ENCODE results near the gene MAPK1IP1L. TPM values are rescaled to one million over a fixed set of nuclear protein-coding genes. Genes with fewer than 3 reads are reported as not detected.
A peak's percentile ranks its signal among the peaks of the same experiment; 100 is the strongest.
"Not testable (repeated sequence)": the region's sequence is repeated elsewhere in the genome, so short reads cannot be mapped to it uniquely, and the experiment has no call there.

The MAPK1IP1L gene
- polyA plus RNA-seq, 3 donors: 105 to 124 (median 106) TPM

DNA sequence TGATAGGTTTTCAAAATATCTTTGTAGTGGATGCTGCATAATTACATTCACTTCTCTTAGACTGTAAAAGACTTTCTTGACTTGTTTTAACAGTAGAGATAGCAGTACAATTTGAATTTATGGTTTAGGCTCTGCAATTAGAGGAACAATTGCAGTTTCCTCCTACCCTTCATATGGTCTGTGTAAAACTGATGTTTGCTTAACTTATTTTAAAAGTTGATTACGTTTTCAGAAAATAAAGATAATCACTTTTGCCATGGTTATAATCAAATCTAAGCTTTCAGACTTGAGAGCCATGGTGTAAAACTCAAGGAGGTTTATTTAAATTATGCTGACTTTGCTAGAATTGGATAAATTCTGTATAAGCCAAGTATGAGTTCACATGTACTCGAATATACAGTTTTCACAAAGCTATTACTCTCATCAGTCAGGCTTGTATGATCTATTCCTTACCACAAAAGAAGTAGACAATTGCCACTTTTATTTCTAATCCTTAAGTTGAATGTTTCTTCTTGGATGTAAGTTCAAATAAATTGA is 2.5 kb upstream of the MAPK1IP1L start:
- no peak for DNase-seq (ENCODE audit: extremely low read depth in 1 of 11, low read depth in 9 of 11, low spot score in 4 of 11)

GRCh38 chr14:55051165-55051422 is 353 bp upstream of the MAPK1IP1L start:
- DNase-seq (ENCODE audit: extremely low read depth in 1 of 11, low read depth in 9 of 11, low spot score in 4 of 11): no peak

- DNase-seq (ENCODE audit: extremely low read depth in 1 of 11, low read depth in 9 of 11, low spot score in 4 of 11): peak in 1 of 11 donors; percentile 14
Measured at GRCh38 chr14:55052269-55052930, 953 bp downstream of the MAPK1IP1L start.

- no peak for DNase-seq (ENCODE audit: extremely low read depth in 1 of 11, low read depth in 9 of 11, low spot score in 4 of 11)
Measured at GRCh38 chr14:55053018-55053417, 1.6 kb downstream of the MAPK1IP1L start.

GRCh38 chr14:55053500-55053899 is 2.1 kb downstream of the MAPK1IP1L start:
- DNase-seq (ENCODE audit: extremely low read depth in 1 of 11, low read depth in 9 of 11, low spot score in 4 of 11): no peak

DNA sequence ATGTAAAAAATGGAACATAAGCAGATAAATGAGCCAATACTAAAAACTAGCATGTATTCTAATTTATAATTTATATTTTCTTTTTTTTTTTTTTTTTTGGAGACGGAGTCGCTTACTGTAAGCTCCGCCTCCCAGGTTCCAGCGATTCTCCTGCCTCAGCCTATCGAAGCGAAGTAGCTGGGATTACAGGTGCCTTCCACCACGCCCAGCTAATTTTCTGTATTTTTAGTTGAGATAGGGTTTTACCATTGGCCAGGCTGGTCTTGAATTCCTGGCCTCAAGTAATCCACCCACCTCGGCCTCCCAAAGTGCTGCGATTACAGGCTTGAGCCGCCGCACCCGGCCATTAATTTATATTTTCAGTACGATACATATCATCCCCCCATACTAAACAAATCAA is 2.7 kb downstream of the MAPK1IP1L start:
- DNase-seq (ENCODE audit: extremely low read depth in 1 of 11, low read depth in 9 of 11, low spot score in 4 of 11): no peak

GRCh38 chr14:55057919-55058318 is 6.5 kb downstream of the MAPK1IP1L start:
- no peak for DNase-seq (ENCODE audit: extremely low read depth in 1 of 11, low read depth in 9 of 11, low spot score in 4 of 11)

DNA sequence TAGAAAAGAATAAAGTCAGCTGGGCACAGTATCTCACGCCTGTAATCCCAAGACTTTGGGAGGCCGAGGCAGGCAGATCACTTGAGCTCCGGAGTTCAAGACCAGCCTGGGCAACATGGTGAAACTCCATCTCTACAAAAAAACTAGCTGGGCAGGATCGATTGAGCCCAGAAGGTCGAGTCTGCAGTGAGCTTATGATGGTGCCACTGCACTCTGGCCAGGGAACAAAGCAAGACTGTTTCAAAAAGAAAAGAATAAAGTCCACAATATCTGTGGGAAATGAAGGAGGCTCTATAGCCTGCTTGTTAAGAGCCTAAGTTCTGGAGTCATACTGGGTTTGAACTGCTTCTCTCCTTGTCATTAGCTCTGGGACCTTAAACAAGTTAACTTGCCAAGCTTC is 7.9 kb downstream of the MAPK1IP1L start:
- no peak for DNase-seq (ENCODE audit: extremely low read depth in 1 of 11, low read depth in 9 of 11, low spot score in 4 of 11)

DNA sequence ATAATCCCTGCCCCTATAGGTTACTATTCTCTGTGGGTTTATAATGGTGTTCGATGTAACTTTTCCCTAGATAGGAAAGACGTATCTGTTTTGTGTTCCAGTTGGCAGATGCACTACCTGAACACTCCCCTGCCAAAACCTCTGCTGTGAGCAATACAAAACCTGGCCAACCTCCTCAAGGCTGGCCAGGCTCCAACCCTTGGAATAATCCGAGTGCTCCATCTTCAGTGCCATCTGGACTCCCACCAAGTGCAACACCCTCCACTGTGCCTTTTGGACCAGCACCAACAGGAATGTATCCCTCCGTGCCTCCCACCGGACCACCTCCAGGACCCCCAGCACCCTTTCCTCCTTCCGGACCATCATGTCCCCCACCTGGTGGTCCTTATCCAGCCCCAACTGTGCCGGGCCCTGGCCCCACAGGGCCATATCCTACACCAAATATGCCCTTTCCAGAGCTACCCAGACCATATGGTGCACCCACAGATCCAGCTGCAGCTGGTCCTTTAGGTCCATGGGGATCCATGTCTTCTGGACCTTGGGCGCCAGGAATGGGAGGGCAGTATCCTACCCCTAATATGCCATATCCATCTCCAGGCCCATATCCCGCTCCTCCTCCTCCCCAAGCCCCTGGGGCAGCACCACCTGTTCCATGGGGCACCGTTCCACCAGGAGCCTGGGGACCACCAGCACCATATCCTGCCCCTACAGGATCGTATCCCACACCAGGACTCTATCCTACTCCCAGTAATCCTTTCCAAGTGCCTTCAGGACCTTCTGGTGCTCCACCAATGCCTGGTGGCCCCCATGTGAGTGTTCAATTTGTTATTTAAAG is 11.3 kb downstream of the MAPK1IP1L start:
- DNase-seq (ENCODE audit: extremely low read depth in 1 of 11, low read depth in 9 of 11, low spot score in 4 of 11): no peak

DNA sequence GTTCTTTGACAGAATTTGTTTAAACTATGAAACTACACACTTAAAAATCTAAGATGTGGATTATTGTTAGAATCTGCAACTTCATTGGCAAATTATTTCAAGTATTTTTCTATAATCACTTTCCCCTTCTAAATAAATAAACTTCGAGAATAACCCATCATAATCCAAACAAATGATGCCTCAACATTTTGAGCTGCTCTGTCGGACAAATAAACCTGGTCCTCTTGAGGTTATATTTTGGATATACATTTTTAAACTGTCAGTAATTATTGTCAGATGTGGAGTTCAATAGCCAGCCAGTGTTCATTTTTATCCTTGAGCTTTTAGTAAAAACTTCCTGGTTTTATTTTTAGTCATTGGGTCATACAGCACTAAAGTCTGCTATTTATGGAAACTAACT is 13.4 kb downstream of the MAPK1IP1L start:
- DNase-seq (ENCODE audit: extremely low read depth in 1 of 11, low read depth in 9 of 11, low spot score in 4 of 11): not testable (repeated sequence)

DNA sequence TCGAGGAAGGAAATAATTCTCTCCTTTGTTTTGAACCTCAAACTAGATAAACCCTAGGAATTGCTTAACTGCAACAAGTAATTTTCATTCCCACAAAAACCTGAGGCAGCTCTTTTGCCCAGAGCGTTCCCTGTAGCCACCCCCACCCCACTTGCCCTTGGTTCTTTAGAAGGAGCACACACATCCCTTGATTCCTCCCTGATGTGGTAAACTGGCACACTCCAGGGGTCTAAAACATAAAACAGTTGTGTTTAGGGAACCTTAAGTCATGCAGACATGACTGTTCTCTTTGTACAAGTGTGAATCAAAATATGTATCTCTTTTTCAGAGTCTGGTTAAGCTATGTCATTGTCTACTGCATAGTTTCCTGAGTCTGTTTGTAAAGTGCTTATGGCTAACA is 14.0 kb downstream of the MAPK1IP1L start:
- DNase-seq (ENCODE audit: extremely low read depth in 1 of 11, low read depth in 9 of 11, low spot score in 4 of 11): no peak

DNA sequence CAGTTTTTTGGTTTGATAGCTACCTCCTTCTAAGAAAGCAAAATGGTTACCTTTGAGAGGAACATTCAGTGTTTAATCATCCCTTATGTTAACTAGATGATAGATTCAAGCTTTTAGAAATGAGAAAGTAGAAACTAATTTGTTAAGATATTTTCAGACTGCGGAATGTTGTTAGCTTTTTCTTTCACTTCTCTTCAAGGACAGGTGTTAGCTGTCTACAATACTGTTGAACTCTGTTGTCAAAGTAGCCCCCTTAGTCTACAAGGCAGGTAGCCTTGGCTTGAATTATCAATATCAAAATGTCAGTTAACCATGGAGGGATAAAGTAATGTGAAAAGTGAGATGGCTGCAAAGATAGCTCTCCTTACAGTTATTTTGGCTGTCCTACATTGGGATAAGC is 14.8 kb downstream of the MAPK1IP1L start:
- no peak for DNase-seq (ENCODE audit: extremely low read depth in 1 of 11, low read depth in 9 of 11, low spot score in 4 of 11)

- DNase-seq (ENCODE audit: extremely low read depth in 1 of 11, low read depth in 9 of 11, low spot score in 4 of 11): no peak
Measured at GRCh38 chr14:55070981-55071411, 19.5 kb downstream of the MAPK1IP1L start.

- DNase-seq (ENCODE audit: extremely low read depth in 1 of 11, low read depth in 9 of 11, low spot score in 4 of 11): peak in 2 of 11 donors; percentile 21 to 40
Measured at GRCh38 chr14:55071870-55072640, 20.6 kb downstream of the MAPK1IP1L start.

DNA sequence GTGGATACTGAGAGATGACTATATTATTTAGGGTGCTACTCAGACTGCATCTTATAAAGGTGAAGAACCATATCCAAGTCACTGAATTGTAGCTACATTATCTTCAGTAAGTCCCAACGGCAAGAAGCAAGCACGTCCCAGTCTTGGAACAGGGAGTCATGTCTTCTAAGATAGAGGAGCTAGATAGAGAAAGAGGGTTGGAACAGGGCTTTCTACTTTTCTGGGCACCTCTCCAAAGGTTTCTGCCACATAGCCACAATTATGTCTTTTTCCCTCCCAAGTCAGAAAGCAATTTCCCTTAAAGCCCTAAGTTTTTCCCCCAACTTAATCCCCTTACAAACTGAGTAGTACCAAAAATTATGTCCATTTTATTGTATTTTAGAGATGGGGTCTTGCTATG is 22.4 kb downstream of the MAPK1IP1L start:
- DNase-seq (ENCODE audit: extremely low read depth in 1 of 11, low read depth in 9 of 11, low spot score in 4 of 11): no peak

- no peak for DNase-seq (ENCODE audit: extremely low read depth in 1 of 11, low read depth in 9 of 11, low spot score in 4 of 11)
Measured at GRCh38 chr14:55074662-55075061, 23.2 kb downstream of the MAPK1IP1L start.

- DNase-seq (ENCODE audit: extremely low read depth in 1 of 11, low read depth in 9 of 11, low spot score in 4 of 11): no peak
Measured at GRCh38 chr14:55075628-55076175, 24.3 kb downstream of the MAPK1IP1L start.

GRCh38 chr14:55077170-55078151 is 26.0 kb downstream of the MAPK1IP1L start:
- no peak for DNase-seq (ENCODE audit: extremely low read depth in 1 of 11, low read depth in 9 of 11, low spot score in 4 of 11)

Measured in renal cortex interstitium (tissue), 11 donors.